Prostate gland (tissue), 2 donors: ENCODE results near the gene RNF40. TPM values are rescaled to one million over a fixed set of nuclear protein-coding genes. Genes with fewer than 3 reads are reported as not detected.
A peak's percentile ranks its signal among the peaks of the same experiment; 100 is the strongest.

Experiments used
- DNase-seq: peaks from one replicate; pipeline ENCODE4 v3.0.0-alpha.2; 2019; ENCODE audit warnings: low spot score
- H3K27ac ChIP-seq, 2 donors: fragments of 200-600 bp; sonication (generic); 2 replicates each; pipeline ENCODE4 v1.5.1; 2017 to 2019
- H3K27me3 ChIP-seq: fragments of 200-600 bp; sonication (generic); replicated peaks from 2 replicates; pipeline ENCODE4 v1.5.1; 2019; ENCODE audit not compliant: insufficient read depth
- H3K36me3 ChIP-seq, 2 donors: fragments of 200-600 bp; sonication (generic); 1 replicate in 1 of 2; 2 replicates in 1 of 2; pipeline versions ENCODE4 v1.5.1 to v1.8.1; 2017 to 2019
- H3K4me1 ChIP-seq: fragments of 200-600 bp; sonication (generic); replicated peaks from 2 replicates; pipeline ENCODE4 v1.5.1; 2019
- H3K4me3 ChIP-seq, 2 donors: fragments of 200-600 bp; sonication (generic); 2 replicates each; pipeline ENCODE4 v1.5.1; 2017 to 2019
- H3K9me3 ChIP-seq: fragments of 200-600 bp; sonication (generic); 2 replicates; pipeline ENCODE4 v1.5.1; 2017
- POLR2A ChIP-seq: fragments of 450-650 bp; IDR thresholded peaks from one replicate; pipeline ENCODE4 v1.6.1; 2016; ENCODE audit warnings: antibody characterized with exemption, mild to moderate bottlenecking
- POLR2AphosphoS5 ChIP-seq: sonication (generic); formaldehyde crosslinking; IDR thresholded peaks from one replicate; pipeline ENCODE4 v1.6.1; 2017; ENCODE audit warnings: antibody characterized with exemption
- WGBS: methylation state at CpG from one replicate; pipeline ENCODE4 v1.1.5; 2018; 5-methylcytosine and 5-hydroxymethylcytosine counted together
- intact Hi-C: fragments of 100-400 bp; cut with DNase I; formaldehyde crosslinking; loops from one replicate; pipeline ENCODE4 v1.14.2; 2022
- total RNA-seq, 2 donors: library from RNA; depleted of rRNA; stranded (reverse); fragments of >200 nt; gene quantifications; one replicate each; pipeline ENCODE4 v1.1.0, GENCODE V29; 2016
- TF ChIP-seq, protein P1 (sequence below), 4 experiments: fragments of 200-600 bp in 2 of 4; fragments of 450-650 bp in 2 of 4; sonication (generic) in 2 of 4; IDR thresholded peaks; 1 replicate in 3 of 4; 2 replicates in 1 of 4; pipeline ENCODE4 v1.5.1; 2016 to 2019; ENCODE audit warnings: antibody characterized with exemption in 4 of 4, mild to moderate bottlenecking in 2 of 4, moderate library complexity in 2 of 4

RNF40 gene
- total RNA-seq, 2 donors from 2014 or later, result 89.9 to 113 TPM

DNA sequence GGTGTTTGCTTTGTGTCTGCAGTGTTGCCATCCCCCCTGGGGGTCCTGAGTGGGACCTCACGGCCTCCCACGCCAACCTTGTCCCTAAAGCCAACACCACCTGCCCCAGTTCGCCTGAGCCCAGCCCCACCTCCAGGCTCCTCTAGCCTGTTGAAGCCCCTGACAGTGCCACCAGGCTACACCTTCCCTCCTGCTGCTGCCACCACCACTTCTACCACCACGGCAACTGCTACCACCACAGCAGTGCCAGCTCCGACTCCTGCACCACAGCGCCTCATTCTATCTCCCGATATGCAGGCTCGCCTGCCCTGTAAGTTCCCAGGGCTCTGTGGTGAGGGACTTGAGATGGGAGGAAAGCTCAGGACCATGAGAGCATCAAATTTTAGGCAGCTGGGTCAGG lies 41.0 kb upstream of the RNF40 start:
- no peak overlapping the region for H3K4me3 ChIP-seq
- TF ChIP-seq POLR2A, result no peak
- TF ChIP-seq, protein P1, sequence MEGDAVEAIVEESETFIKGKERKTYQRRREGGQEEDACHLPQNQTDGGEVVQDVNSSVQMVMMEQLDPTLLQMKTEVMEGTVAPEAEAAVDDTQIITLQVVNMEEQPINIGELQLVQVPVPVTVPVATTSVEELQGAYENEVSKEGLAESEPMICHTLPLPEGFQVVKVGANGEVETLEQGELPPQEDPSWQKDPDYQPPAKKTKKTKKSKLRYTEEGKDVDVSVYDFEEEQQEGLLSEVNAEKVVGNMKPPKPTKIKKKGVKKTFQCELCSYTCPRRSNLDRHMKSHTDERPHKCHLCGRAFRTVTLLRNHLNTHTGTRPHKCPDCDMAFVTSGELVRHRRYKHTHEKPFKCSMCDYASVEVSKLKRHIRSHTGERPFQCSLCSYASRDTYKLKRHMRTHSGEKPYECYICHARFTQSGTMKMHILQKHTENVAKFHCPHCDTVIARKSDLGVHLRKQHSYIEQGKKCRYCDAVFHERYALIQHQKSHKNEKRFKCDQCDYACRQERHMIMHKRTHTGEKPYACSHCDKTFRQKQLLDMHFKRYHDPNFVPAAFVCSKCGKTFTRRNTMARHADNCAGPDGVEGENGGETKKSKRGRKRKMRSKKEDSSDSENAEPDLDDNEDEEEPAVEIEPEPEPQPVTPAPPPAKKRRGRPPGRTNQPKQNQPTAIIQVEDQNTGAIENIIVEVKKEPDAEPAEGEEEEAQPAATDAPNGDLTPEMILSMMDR (IDR thresholded peaks at IDR 0.05), result no peak
- no peak for DNase-seq
- H3K4me1 ChIP-seq, result no peaks in the 10 kb centered on the region
- peaks cover 30 to 53% of the 10 kb centered on the region in 2 donors for H3K36me3 ChIP-seq
- WGBS, result 95% methylated on average over 8 of the region's 8 CpGs
- H3K27me3 ChIP-seq, result no peaks in the 10 kb centered on the region
- H3K9me3 ChIP-seq, result no peaks in the 10 kb centered on the region
- no peak overlapping the region for H3K27ac ChIP-seq
- intact Hi-C loops, result no loop called here

DNA sequence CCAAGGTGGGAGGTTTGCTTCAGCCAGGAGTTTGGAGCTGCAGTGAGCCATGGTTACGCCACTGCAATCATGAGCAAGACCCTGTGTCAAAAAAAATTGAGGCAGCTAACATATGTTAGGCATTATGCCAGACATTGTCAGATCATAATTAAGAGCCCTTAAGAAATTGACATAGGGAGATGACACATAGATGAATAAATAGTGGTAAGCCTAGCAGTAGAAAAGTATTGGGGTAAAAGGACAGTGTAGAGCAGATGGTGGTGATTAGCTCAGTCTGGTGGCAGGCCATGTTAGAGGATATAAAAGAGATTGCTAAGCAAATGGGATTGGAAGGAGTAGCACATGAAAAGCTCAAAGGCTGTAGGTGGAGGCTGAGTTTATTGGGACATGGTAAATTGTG lies 40.5 kb upstream of the RNF40 start:
- Histone ChIP-seq H3K4me1 (no peaks in the 10 kb centered on the region), H3K4me3 (no peak overlapping the region), H3K27ac (no peak overlapping the region), H3K27me3 (no peaks in the 10 kb centered on the region), H3K9me3 (no peaks in the 10 kb centered on the region), H3K36me3 (peaks cover 30 to 53% of the 10 kb centered on the region in 2 donors)
- intact Hi-C loops, result no loop called here
- no peak for DNase-seq
- WGBS, result 100% methylated on average over 1 of the region's 1 CpG
- TF ChIP-seq POLR2A (no peak), POLR2AphosphoS5 (no peak)
- TF ChIP-seq, protein P1 (IDR thresholded peaks at IDR 0.05), result no peak

DNA sequence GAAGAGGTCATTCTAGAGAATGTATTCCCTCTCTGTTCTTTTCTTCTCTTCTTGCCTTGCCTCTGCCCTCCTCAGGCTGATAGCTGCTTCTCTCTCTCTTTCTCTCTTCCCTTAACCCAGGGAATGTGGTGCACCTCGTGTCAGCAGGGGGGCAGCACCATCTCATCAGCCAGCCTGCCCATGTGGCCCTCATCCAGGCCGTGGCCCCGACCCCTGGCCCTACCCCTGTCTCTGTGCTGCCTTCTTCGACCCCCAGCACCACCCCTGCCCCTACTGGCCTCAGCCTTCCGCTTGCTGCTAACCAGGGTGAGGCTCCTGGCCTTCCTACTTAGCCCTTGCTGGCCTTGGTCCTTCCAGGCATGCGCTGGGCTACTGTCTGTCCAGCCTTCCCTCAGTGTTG lies 39.7 kb upstream of the RNF40 start:
- WGBS, result 83% methylated on average over 6 of the region's 6 CpGs
- no peak overlapping the region for H3K4me3 ChIP-seq
- no peak overlapping the region for H3K27ac ChIP-seq
- H3K4me1 ChIP-seq, result no peaks in the 10 kb centered on the region
- intact Hi-C loops, result no loop called here
- no peaks in the 10 kb centered on the region for H3K27me3 ChIP-seq
- no peak for DNase-seq
- H3K36me3 ChIP-seq, result peaks cover 30 to 53% of the 10 kb centered on the region in 2 donors
- TF ChIP-seq, protein P1 (IDR thresholded peaks at IDR 0.05), result peak in 2 of 4 experiments; percentile 9 to 18
- no peak for TF ChIP-seq POLR2AphosphoS5
- H3K9me3 ChIP-seq, result no peaks in the 10 kb centered on the region

DNA sequence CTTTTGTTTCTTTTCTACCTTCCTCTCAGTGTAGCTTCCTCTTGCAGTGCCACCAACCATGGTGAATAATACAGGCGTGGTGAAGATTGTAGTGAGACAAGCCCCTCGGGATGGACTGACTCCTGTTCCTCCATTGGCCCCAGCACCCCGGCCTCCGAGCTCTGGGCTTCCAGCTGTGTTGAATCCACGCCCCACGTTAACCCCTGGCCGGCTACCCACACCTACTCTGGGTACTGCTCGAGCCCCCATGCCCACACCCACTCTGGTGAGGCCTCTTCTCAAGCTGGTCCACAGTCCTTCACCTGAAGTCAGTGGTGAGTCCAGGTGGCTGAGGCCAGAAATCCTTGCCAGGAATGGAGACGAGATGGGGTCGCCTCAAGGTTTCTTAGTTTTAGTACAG lies 39.2 kb upstream of the RNF40 start:
- no peak for DNase-seq
- Histone ChIP-seq H3K27me3 (no peaks in the 10 kb centered on the region), H3K9me3 (no peaks in the 10 kb centered on the region), H3K4me3 (no peak overlapping the region), H3K27ac (no peak overlapping the region), H3K36me3 (peaks cover 30 to 53% of the 10 kb centered on the region in 2 donors), H3K4me1 (no peaks in the 10 kb centered on the region)
- WGBS, result 82% methylated on average over 10 of the region's 10 CpGs
- TF ChIP-seq, protein P1 (IDR thresholded peaks at IDR 0.05), result no peak
- TF ChIP-seq POLR2AphosphoS5 (no peak), POLR2A (no peak)
- intact Hi-C loops, result no loop called here

DNA sequence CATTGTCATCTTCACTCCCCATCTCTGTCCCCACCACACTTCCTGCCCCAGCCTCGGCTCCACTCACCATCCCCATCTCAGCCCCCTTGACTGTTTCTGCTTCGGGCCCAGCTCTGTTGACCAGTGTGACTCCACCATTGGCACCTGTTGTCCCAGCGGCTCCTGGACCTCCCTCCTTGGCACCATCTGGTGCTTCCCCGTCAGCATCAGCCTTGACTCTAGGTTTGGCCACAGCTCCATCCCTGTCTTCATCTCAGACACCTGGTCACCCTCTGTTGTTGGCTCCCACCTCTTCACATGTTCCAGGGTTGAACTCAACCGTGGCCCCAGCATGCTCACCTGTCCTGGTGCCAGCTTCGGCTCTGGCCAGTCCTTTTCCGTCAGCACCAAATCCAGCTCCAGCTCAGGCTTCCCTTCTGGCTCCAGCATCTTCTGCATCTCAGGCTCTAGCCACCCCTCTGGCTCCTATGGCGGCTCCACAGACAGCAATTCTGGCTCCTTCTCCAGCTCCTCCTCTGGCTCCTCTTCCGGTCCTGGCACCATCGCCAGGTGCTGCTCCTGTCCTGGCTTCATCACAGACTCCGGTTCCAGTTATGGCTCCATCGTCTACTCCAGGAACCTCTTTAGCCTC lies 38.3 kb upstream of the RNF40 start:
- Histone ChIP-seq H3K9me3 (no peaks in the 10 kb centered on the region), H3K27ac (no peak overlapping the region), H3K36me3 (peaks cover 30 to 53% of the 10 kb centered on the region in 2 donors), H3K4me1 (no peaks in the 10 kb centered on the region), H3K27me3 (no peaks in the 10 kb centered on the region), H3K4me3 (no peak overlapping the region)
- TF ChIP-seq POLR2A (no peak), POLR2AphosphoS5 (no peak)
- TF ChIP-seq, protein P1 (IDR thresholded peaks at IDR 0.05), result no peak
- intact Hi-C loops, result no loop called here
- WGBS, result 90% methylated on average over 12 of the region's 12 CpGs
- DNase-seq, result no peak
